Measurements from ENCODE around the gene GJB1. TPM values are rescaled to one million over a fixed set of nuclear protein-coding genes. Genes with fewer than 3 reads are reported as not detected.
"Not testable (repeated sequence)": the region's sequence is repeated elsewhere in the genome, so short reads cannot be mapped to it uniquely, and the experiment has no call there.

Gene GJB1
- total RNA-seq, 1 donor from 2014 or later: not detected

DNA sequence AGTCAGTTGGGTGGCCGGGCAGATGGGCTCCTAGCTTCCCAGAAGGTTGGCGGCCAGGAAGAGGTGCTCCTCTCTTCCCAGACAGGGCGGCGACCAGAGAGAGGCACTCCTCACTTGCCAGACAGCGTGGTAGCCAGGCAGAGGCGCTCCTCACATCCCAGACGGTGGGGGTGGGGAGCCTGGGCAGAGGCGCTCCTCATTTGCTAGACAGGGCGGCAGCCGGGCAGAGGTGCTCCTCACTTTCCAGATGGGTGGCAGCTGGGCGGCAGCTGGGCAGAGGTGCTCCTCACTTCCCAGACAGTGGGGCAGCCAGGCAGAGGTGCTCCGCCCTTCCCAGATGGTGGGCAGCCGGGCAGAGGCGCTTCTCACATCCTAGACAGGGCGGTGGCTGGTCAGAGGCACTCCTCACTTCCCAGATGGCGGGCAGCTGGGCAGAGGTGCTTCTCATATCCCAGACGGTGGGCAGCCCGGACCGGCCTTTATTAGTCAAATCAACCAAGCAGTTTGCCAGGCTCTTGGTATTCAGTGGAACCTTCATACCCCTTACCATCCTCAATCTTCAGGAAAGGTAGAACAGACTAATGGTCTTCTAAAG, 46.9 kb downstream of the GJB1 start:
- DNase-seq (ENCODE audit: low read depth) (no peak), FAIRE-seq (no peak)
- Histone ChIP-seq H3K27me3 (ENCODE audit: control insufficient read depth, insufficient read depth, low read length) (no peaks in the 10 kb centered on the region), H3K4me3 (ENCODE audit: low read depth, low read length) (no peak overlapping the region), H3K36me3 (ENCODE audit: control insufficient read depth, insufficient read depth, low read length) (no peaks in the 10 kb centered on the region)
- TF ChIP-seq, protein P1, sequence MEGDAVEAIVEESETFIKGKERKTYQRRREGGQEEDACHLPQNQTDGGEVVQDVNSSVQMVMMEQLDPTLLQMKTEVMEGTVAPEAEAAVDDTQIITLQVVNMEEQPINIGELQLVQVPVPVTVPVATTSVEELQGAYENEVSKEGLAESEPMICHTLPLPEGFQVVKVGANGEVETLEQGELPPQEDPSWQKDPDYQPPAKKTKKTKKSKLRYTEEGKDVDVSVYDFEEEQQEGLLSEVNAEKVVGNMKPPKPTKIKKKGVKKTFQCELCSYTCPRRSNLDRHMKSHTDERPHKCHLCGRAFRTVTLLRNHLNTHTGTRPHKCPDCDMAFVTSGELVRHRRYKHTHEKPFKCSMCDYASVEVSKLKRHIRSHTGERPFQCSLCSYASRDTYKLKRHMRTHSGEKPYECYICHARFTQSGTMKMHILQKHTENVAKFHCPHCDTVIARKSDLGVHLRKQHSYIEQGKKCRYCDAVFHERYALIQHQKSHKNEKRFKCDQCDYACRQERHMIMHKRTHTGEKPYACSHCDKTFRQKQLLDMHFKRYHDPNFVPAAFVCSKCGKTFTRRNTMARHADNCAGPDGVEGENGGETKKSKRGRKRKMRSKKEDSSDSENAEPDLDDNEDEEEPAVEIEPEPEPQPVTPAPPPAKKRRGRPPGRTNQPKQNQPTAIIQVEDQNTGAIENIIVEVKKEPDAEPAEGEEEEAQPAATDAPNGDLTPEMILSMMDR (IDR thresholded peaks at IDR 0.05; ENCODE audit: insufficient read depth, low read length, severe bottlenecking): no peak

DNA sequence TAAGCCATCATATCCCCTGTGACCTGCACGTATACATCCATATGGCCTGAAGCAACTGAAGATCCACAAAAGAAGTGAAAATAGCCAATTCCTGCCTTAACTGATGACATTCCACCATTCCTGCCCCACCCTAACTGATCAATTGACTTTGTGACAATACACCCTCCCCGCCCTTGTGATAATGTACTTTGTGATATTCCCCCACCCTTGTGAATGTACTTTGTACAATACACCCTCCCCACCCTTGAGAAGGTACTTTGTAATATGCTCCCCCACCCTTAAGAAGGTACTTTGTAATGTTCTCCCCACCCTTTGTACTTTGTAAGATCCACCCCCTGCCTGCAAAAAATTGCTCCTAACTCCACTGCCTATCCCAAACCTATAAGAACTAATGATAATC, 49.3 kb downstream of the GJB1 start:
- H3K36me3 ChIP-seq (ENCODE audit: control insufficient read depth, insufficient read depth, low read length); FAIRE-seq; H3K4me3 ChIP-seq (ENCODE audit: low read depth, low read length); DNase-seq (ENCODE audit: low read depth); H3K27me3 ChIP-seq (ENCODE audit: control insufficient read depth, insufficient read depth, low read length): not testable (repeated sequence)

Other genes with a start within 250 kb of the GJB1 start
- gene SNX12, start 154.9 kb upstream of the GJB1 start, total RNA-seq: 74.5 and 75.3 TPM in 2 replicates
- 3.2 and 6.8 TPM in 2 replicates for gene FOXO4, start 127.4 kb upstream of the GJB1 start, total RNA-seq
- not detected in 2 replicates for gene CXorf65, start 116.5 kb upstream of the GJB1 start, total RNA-seq
- 0.26 TPM in 1 of 2 replicates, not detected in the other for gene IL2RG, start 111.6 kb upstream of the GJB1 start, total RNA-seq
- 8.2 and 16.3 TPM in 2 replicates for gene MED12, start 104.6 kb upstream of the GJB1 start, total RNA-seq
- gene NLGN3, start 78.4 kb upstream of the GJB1 start, total RNA-seq: under 0.01 TPM in 2 replicates
- gene ZMYM3, start 30.9 kb downstream of the GJB1 start, total RNA-seq: 1.6 and 1.9 TPM in 2 replicates
- gene NONO, start 60.4 kb downstream of the GJB1 start, total RNA-seq: 237 and 365 TPM in 2 replicates
- 1.1 and 2.4 TPM in 2 replicates for gene ITGB1BP2, start 78.5 kb downstream of the GJB1 start, total RNA-seq
- 25.3 and 31.0 TPM in 2 replicates for gene TAF1, start 143.1 kb downstream of the GJB1 start, total RNA-seq